Measurements from ENCODE around the gene GSE1.
A peak's percentile ranks its signal among the peaks of the same experiment; 100 is the strongest.

DNA sequence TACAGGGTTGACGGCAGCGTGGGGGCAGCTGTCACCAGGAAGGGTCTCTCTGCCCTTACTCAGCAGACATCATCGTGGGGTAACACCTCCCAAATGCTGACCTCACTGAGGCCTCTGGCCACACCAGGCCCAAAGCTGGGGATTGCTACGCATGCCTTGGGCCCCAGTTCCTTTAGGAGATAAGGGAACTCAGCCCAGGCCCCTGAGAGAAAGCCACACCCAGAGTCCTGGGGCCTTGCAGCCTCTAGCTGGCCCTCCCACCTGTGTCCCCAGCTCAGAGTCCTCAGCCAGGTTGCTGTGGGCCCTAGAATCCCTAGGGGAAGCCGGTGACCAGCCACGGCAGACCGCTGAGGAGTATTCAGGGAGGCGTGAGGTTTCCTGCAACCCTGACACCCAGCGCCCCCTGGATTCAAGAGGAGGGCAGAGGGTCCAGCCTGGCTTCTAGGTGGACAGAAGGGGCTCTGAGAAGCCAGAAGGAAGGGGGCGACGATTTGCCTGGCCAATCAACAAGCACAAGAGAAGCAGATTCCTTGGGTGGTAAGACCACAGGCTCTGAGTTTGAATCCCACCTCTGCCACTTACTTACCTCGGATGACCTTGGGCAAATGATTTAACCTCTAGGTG, 85.9 kb downstream of the GSE1 start:
- TF ChIP-seq, protein P1, sequence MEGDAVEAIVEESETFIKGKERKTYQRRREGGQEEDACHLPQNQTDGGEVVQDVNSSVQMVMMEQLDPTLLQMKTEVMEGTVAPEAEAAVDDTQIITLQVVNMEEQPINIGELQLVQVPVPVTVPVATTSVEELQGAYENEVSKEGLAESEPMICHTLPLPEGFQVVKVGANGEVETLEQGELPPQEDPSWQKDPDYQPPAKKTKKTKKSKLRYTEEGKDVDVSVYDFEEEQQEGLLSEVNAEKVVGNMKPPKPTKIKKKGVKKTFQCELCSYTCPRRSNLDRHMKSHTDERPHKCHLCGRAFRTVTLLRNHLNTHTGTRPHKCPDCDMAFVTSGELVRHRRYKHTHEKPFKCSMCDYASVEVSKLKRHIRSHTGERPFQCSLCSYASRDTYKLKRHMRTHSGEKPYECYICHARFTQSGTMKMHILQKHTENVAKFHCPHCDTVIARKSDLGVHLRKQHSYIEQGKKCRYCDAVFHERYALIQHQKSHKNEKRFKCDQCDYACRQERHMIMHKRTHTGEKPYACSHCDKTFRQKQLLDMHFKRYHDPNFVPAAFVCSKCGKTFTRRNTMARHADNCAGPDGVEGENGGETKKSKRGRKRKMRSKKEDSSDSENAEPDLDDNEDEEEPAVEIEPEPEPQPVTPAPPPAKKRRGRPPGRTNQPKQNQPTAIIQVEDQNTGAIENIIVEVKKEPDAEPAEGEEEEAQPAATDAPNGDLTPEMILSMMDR (IDR thresholded peaks at IDR 0.05 in 2 of 3, conservative IDR thresholded peaks at IDR 0.05 in 1 of 3; ENCODE audit: borderline replicate concordance in 1 of 3, insufficient read depth in 1 of 3, low read depth in 2 of 3, low read length in 2 of 3): 0 out of 6 replicates have a peak, but pooled peaks of 1 of the 3 experiments have one; percentile 8
- TF ChIP-seq, protein P2, sequence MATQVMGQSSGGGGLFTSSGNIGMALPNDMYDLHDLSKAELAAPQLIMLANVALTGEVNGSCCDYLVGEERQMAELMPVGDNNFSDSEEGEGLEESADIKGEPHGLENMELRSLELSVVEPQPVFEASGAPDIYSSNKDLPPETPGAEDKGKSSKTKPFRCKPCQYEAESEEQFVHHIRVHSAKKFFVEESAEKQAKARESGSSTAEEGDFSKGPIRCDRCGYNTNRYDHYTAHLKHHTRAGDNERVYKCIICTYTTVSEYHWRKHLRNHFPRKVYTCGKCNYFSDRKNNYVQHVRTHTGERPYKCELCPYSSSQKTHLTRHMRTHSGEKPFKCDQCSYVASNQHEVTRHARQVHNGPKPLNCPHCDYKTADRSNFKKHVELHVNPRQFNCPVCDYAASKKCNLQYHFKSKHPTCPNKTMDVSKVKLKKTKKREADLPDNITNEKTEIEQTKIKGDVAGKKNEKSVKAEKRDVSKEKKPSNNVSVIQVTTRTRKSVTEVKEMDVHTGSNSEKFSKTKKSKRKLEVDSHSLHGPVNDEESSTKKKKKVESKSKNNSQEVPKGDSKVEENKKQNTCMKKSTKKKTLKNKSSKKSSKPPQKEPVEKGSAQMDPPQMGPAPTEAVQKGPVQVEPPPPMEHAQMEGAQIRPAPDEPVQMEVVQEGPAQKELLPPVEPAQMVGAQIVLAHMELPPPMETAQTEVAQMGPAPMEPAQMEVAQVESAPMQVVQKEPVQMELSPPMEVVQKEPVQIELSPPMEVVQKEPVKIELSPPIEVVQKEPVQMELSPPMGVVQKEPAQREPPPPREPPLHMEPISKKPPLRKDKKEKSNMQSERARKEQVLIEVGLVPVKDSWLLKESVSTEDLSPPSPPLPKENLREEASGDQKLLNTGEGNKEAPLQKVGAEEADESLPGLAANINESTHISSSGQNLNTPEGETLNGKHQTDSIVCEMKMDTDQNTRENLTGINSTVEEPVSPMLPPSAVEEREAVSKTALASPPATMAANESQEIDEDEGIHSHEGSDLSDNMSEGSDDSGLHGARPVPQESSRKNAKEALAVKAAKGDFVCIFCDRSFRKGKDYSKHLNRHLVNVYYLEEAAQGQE (IDR thresholded peaks at IDR 0.05; ENCODE audit: low read depth): no peak
- TF ChIP-seq EGR1 (IDR thresholded peaks at IDR 0.05; ENCODE audit: low read depth): no peak
- no peak for TF ChIP-seq POLR2AphosphoS5 (IDR thresholded peaks at IDR 0.05; ENCODE audit: low read depth, low read length)
- TF ChIP-seq SRF (IDR thresholded peaks at IDR 0.05; ENCODE audit: low read depth): no peak
- no peak for TF ChIP-seq POLR2A (IDR thresholded peaks at IDR 0.05; ENCODE audit: borderline replicate concordance, extremely low read depth, insufficient read depth, insufficient read length)
- no peak for TF ChIP-seq EZH2phosphoT487 (IDR thresholded peaks at IDR 0.05; ENCODE audit: borderline replicate concordance)
- TF ChIP-seq ZNF274 (IDR thresholded peaks at IDR 0.05; ENCODE audit: low read depth, low read length): no peak
- no peak for TF ChIP-seq ELF1 (IDR thresholded peaks at IDR 0.05; ENCODE audit: borderline replicate concordance, low read depth)
- TF ChIP-seq SP1 (IDR thresholded peaks at IDR 0.05; ENCODE audit: low read depth): no peak
